HG03354 (cell line): ENCODE data around the gene USP13.

Source experiments
- ATAC-seq: cut with Tn5 transposase; IDR thresholded peaks from one replicate; pipeline ENCODE4 v1.9.1; 2021; ENCODE audit warnings: mild to moderate bottlenecking; ENCODE audit not compliant: unreplicated experiment, poor library complexity, severe bottlenecking

The USP13 gene

GRCh38 chr3:179688850-179689249 is 36.0 kb downstream of the USP13 start:
- ATAC-seq, result no peak

GRCh38 chr3:179694731-179695130 is 41.9 kb downstream of the USP13 start:
- ATAC-seq, result no peak

- ATAC-seq, result no peak
Measured at GRCh38 chr3:179695672-179696313, 43.0 kb downstream of the USP13 start.

GRCh38 chr3:179697736-179698332 is 45.0 kb downstream of the USP13 start:
- no peak for ATAC-seq

GRCh38 chr3:179700716-179701115 is 47.9 kb downstream of the USP13 start:
- no peak for ATAC-seq

GRCh38 chr3:179701176-179701827 is 48.5 kb downstream of the USP13 start:
- no peak for ATAC-seq

GRCh38 chr3:179702271-179702947 is 49.6 kb downstream of the USP13 start:
- ATAC-seq, result no peak

GRCh38 chr3:179703816-179704215 is 51.0 kb downstream of the USP13 start:
- no peak for ATAC-seq

- no peak for ATAC-seq
Measured at GRCh38 chr3:179706233-179706632, 53.4 kb downstream of the USP13 start.

- ATAC-seq, result no peak
Measured at GRCh38 chr3:179710079-179710478, 57.2 kb downstream of the USP13 start.

- no peak for ATAC-seq
Measured at GRCh38 chr3:179713643-179714090, 60.8 kb downstream of the USP13 start.

GRCh38 chr3:179715582-179715981 is 62.7 kb downstream of the USP13 start:
- ATAC-seq, result no peak

GRCh38 chr3:179716226-179716625 is 63.4 kb downstream of the USP13 start:
- no peak for ATAC-seq

- peak; percentile 61 for ATAC-seq
Measured at GRCh38 chr3:179716811-179717210, 64.0 kb downstream of the USP13 start.

GRCh38 chr3:179717219-179717618 is 64.4 kb downstream of the USP13 start:
- no peak for ATAC-seq

GRCh38 chr3:179719048-179719734 is 66.4 kb downstream of the USP13 start:
- ATAC-seq, result no peak

- ATAC-seq, result no peak
Measured at GRCh38 chr3:179720196-179720595, 67.4 kb downstream of the USP13 start.

GRCh38 chr3:179723617-179724016 is 70.8 kb downstream of the USP13 start:
- no peak for ATAC-seq

GRCh38 chr3:179726075-179726699 is 73.3 kb downstream of the USP13 start:
- ATAC-seq, result no peak

GRCh38 chr3:179729086-179729485 is 76.2 kb downstream of the USP13 start:
- ATAC-seq, result no peak
